HEK293T (cell line): ENCODE data around the gene TEX51.

Experiments used
- BHLHE40 ChIP-seq: fragments of 450-650 bp; IDR thresholded peaks from 2 replicates; pipeline ENCODE4 v1.6.1; 2016; ENCODE audit warnings: mild to moderate bottlenecking, moderate library complexity, borderline replicate concordance
- FOXK2 ChIP-seq: fragments of 450-650 bp; IDR thresholded peaks from 2 replicates; pipeline ENCODE4 v1.6.1; 2016; ENCODE audit warnings: mild to moderate bottlenecking
- FOXM1 ChIP-seq: fragments of 450-650 bp; IDR thresholded peaks from 2 replicates; pipeline ENCODE4 v1.6.1; 2017; ENCODE audit warnings: mild to moderate bottlenecking, borderline replicate concordance
- LEF1 ChIP-seq: fragments of 450-650 bp; IDR thresholded peaks from 2 replicates; pipeline ENCODE4 v1.6.1; 2017; ENCODE audit warnings: mild to moderate bottlenecking, borderline replicate concordance
- SP1 ChIP-seq: fragments of 450-650 bp; IDR thresholded peaks from 2 replicates; pipeline ENCODE4 v1.6.1; 2017
- SUZ12 ChIP-seq: fragments of 450-650 bp; IDR thresholded peaks from 2 replicates; pipeline ENCODE4 v1.6.1; 2016; ENCODE audit warnings: mild to moderate bottlenecking
- TARDBP ChIP-seq: fragments of 450-650 bp; IDR thresholded peaks from 2 replicates; pipeline ENCODE4 v1.6.1; 2016
- ZNF384 ChIP-seq: fragments of 450-650 bp; IDR thresholded peaks from 2 replicates; pipeline ENCODE4 v1.6.1; 2016

DNA sequence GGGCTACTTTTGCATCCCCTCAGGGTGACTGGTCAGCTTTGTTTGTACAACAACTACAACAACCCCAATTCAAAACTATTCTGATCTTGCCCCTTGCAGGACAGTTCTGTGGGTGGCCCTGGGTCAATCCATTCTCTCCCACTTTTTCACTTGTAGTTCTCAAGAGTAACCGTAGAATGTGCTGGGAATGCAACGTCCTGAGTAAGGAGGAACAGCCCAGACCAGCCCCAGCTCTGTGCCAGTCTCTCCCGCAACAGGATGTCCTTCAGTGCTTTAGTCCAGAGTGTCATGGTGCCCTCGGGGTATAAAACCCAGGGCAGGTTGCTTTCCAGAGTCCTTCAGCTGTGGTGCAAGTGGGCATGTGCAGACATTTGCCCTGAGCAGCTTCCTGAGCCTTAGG, 22.1 kb upstream of the TEX51 start:
- TF ChIP-seq SUZ12 (no peak), FOXM1 (no peak), ZNF384 (no peak), SP1 (no peak), TARDBP (no peak), BHLHE40 (no peak), FOXK2 (no peak), LEF1 (no peak)
